ENCODE data around the gene AFDN. TPM values are rescaled to one million over a fixed set of nuclear protein-coding genes. Genes with fewer than 3 reads are reported as not detected.

AFDN gene
- polyA plus RNA-seq, 1 of the 3 experiments (the other 2 are of a cell fraction) = 25.1 TPM

DNA sequence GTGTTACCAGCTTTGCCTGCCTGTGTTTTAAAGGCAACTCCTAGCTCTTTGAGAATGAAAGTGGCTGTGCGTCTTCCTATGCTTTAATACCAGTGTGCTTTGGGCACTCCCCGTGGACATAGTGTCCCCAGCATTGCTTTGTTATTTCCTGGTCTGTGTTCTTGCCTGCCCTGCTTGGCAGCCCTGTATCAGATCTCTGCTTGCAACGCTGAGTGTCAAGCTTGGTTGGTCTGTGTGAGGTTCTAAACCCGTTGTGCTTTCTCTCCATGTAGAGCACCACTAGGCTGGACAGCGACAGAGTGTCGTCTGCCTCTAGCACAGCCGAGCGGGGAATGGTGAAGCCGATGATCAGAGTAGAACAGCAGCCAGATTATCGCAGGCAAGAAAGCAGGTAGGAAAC is 80.2 kb downstream of the AFDN start:
- Histone ChIP-seq H3K4me3 (ENCODE audit: low read depth in 2 of 2, low read length in 1 of 2) (no peak overlapping the region; a peak in 1 of 4 replicates), H2AFZ (ENCODE audit: low read depth) (no peak overlapping the region), H3F3A (replicated peaks; ENCODE audit: insufficient read depth) (no peaks in the 10 kb centered on the region), H3K4me2 (no peak overlapping the region), H3K9me2 (no peaks in the 10 kb centered on the region), H3K36me3 (replicated peaks in 1 of 2; ENCODE audit: control insufficient read depth in 1 of 2, insufficient read depth in 2 of 2, low read length in 1 of 2) (peaks cover 19 to 34% of the 10 kb centered on the region in 2 experiments), H4K20me1 (ENCODE audit: insufficient read depth) (no peaks in the 10 kb centered on the region), H3K27ac (ENCODE audit: low read depth in 2 of 2, low read length in 1 of 2) (peak overlapping the region in 1 of 2 experiments; percentile 64; a peak in 2 of 4 replicates), H3K79me2 (ENCODE audit: insufficient read depth) (no peaks in the 10 kb centered on the region), H3K9ac (no peak overlapping the region), H3K9me3 (no peaks in the 10 kb centered on the region), H3K27me3 (ENCODE audit: insufficient read depth) (no peaks in the 10 kb centered on the region), H3K4me1 (ENCODE audit: control insufficient read depth in 1 of 2, insufficient read depth in 2 of 2, low read depth in 1 of 2, low read length in 1 of 2) (peaks cover 0 to 7% of the 10 kb centered on the region in 2 experiments; a peak in 2 of 4 replicates)
- WGBS (ENCODE audit: low lambda C conversion rate) = 31% methylated on average over 10 of the region's 10 CpGs
- POLR2A ChIA-PET = interaction anchor here (0.6 kb wide), 1 partner anchor 76 kb away, joined by 8 read pairs; no protein-coding TSS in a partner anchor
- TF ChIP-seq SIN3A (IDR thresholded peaks at IDR 0.05; ENCODE audit: borderline replicate concordance, low read depth, low read length) = no peak
- peak; percentile 36 for TF ChIP-seq RAD21 (IDR thresholded peaks at IDR 0.05; ENCODE audit: low read length)
- peak; percentile 75 for TF ChIP-seq MXI1 (IDR thresholded peaks at IDR 0.05; ENCODE audit: low read depth, low read length)
- peak; percentile 82 for TF ChIP-seq GATA2 (CRISPR knock-in tag; IDR thresholded peaks at IDR 0.05)
- TF ChIP-seq NRF1 (IDR thresholded peaks at IDR 0.05; ENCODE audit: low read depth, low read length) = no peak
- no peak for TF ChIP-seq FOXM1 (IDR thresholded peaks at IDR 0.05; ENCODE audit: low read depth)
- TF ChIP-seq CHD2 (IDR thresholded peaks at IDR 0.05; ENCODE audit: low read length, partially characterized antibody) = peak; percentile 44
- TF ChIP-seq, protein P1, sequence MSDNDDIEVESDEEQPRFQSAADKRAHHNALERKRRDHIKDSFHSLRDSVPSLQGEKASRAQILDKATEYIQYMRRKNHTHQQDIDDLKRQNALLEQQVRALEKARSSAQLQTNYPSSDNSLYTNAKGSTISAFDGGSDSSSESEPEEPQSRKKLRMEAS (IDR thresholded peaks at IDR 0.05; ENCODE audit: low read depth) = no peak
- TF ChIP-seq, protein P2, sequence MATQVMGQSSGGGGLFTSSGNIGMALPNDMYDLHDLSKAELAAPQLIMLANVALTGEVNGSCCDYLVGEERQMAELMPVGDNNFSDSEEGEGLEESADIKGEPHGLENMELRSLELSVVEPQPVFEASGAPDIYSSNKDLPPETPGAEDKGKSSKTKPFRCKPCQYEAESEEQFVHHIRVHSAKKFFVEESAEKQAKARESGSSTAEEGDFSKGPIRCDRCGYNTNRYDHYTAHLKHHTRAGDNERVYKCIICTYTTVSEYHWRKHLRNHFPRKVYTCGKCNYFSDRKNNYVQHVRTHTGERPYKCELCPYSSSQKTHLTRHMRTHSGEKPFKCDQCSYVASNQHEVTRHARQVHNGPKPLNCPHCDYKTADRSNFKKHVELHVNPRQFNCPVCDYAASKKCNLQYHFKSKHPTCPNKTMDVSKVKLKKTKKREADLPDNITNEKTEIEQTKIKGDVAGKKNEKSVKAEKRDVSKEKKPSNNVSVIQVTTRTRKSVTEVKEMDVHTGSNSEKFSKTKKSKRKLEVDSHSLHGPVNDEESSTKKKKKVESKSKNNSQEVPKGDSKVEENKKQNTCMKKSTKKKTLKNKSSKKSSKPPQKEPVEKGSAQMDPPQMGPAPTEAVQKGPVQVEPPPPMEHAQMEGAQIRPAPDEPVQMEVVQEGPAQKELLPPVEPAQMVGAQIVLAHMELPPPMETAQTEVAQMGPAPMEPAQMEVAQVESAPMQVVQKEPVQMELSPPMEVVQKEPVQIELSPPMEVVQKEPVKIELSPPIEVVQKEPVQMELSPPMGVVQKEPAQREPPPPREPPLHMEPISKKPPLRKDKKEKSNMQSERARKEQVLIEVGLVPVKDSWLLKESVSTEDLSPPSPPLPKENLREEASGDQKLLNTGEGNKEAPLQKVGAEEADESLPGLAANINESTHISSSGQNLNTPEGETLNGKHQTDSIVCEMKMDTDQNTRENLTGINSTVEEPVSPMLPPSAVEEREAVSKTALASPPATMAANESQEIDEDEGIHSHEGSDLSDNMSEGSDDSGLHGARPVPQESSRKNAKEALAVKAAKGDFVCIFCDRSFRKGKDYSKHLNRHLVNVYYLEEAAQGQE (IDR thresholded peaks at IDR 0.05; ENCODE audit: low read depth, low read length) = peak; percentile 93
- 0 out of 4 replicates have a peak, but pooled peaks of 1 of the 2 experiments have one; percentile 12 for TF ChIP-seq EP300 (IDR thresholded peaks at IDR 0.05; ENCODE audit: borderline replicate concordance in 1 of 2, low read depth in 1 of 2, low read length in 1 of 2)
- CTCF ChIA-PET = interaction anchor here (0.6 to 4.0 kb wide), 18 partner anchors 11 to 631 kb away, joined by 3 to 25 read pairs (median 4); no protein-coding TSS in a partner anchor
- peak; percentile 62 for DNase-seq

DNA sequence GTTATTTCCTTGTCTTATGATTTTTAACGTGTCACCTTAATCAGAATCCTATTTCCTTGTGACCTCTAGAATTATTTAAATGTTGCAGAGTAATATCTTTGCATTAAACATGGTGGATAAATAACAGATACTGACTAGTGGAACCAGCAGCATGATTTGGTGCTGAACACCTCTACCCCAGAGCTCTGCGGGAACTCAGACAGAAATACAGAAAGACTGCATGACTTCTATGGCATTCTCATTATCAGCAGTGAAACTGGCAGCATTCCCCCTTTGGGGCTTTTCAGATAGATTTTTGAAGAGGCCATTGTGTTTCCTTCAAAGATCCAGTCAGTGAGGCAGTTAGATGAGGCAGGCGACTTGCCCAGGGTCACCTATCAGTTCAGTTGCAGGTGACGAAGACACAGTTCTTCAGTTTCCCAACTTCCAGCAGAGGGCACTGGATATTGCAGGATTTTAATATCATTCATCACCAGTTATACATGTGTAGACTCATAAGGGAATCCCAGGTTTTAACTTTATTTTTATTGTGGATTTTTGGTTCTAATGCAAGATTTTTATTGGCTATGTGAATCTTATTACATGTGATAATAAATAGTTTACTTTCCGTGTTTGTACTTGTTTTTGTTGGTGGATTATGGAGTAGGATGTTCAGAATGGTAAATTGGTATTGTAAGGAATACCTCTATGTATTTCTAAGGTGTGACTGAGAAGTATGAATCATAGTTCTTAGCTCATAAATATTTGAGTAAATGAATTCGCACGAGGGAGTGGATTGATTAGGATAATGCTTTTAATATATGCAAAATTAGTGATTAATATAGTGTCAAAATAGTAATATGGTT is 81.3 kb downstream of the AFDN start:
- Histone ChIP-seq H3F3A (replicated peaks; ENCODE audit: insufficient read depth) (no peaks in the 10 kb centered on the region), H3K27ac (ENCODE audit: low read depth in 2 of 2, low read length in 1 of 2) (no peak overlapping the region), H3K9me3 (no peaks in the 10 kb centered on the region), H4K20me1 (ENCODE audit: insufficient read depth) (no peaks in the 10 kb centered on the region), H3K4me2 (no peak overlapping the region), H3K27me3 (ENCODE audit: insufficient read depth) (no peaks in the 10 kb centered on the region), H3K4me3 (ENCODE audit: low read depth in 2 of 2, low read length in 1 of 2) (no peak overlapping the region), H3K79me2 (ENCODE audit: insufficient read depth) (no peaks in the 10 kb centered on the region), H3K9me2 (no peaks in the 10 kb centered on the region), H2AFZ (ENCODE audit: low read depth) (no peak overlapping the region), H3K9ac (no peak overlapping the region), H3K4me1 (ENCODE audit: control insufficient read depth in 1 of 2, insufficient read depth in 2 of 2, low read depth in 1 of 2, low read length in 1 of 2) (peaks cover 0 to 7% of the 10 kb centered on the region in 2 experiments; a peak in 2 of 4 replicates), H3K36me3 (replicated peaks in 1 of 2; ENCODE audit: control insufficient read depth in 1 of 2, insufficient read depth in 2 of 2, low read length in 1 of 2) (peaks cover 21 to 30% of the 10 kb centered on the region in 2 experiments)
- DNase-seq = peak; percentile 28
- ChIA-PET POLR2A (no interaction called here), CTCF (interaction anchor here (0.6 to 4.0 kb wide), 19 partner anchors 10 to 1976 kb away, joined by 3 to 25 read pairs (median 4); no protein-coding TSS in a partner anchor)
- WGBS (ENCODE audit: low lambda C conversion rate) = 87% methylated on average over 7 of the region's 7 CpGs
- no peak for TF ChIP-seq RXRA (IDR thresholded peaks at IDR 0.05; ENCODE audit: borderline replicate concordance, low read depth)
- TF ChIP-seq YY1 (IDR thresholded peaks at IDR 0.05; ENCODE audit: low read depth) = no peak
- no peak for TF ChIP-seq GATA2 (CRISPR knock-in tag; IDR thresholded peaks at IDR 0.05)
- peak; percentile 71 for TF ChIP-seq RAD21 (IDR thresholded peaks at IDR 0.05; ENCODE audit: low read length)
- no peak for TF ChIP-seq EZH2phosphoT487 (IDR thresholded peaks at IDR 0.05; ENCODE audit: borderline replicate concordance, low read depth)
- peak; percentile 26; the same call in 1 of the 2 replicates for TF ChIP-seq SMC3 (IDR thresholded peaks at IDR 0.05; ENCODE audit: low read depth, low read length)
- TF ChIP-seq POLR2AphosphoS5 (IDR thresholded peaks at IDR 0.05; ENCODE audit: low read depth, low read length) = no peak
- no peak for TF ChIP-seq GABPA (IDR thresholded peaks at IDR 0.05; ENCODE audit: low read depth)
- TF ChIP-seq MXI1 (IDR thresholded peaks at IDR 0.05; ENCODE audit: low read depth, low read length) = no peak
- no peak for TF ChIP-seq FOSL2 (IDR thresholded peaks at IDR 0.05; ENCODE audit: borderline replicate concordance, low read depth)
- TF ChIP-seq, protein P3, sequence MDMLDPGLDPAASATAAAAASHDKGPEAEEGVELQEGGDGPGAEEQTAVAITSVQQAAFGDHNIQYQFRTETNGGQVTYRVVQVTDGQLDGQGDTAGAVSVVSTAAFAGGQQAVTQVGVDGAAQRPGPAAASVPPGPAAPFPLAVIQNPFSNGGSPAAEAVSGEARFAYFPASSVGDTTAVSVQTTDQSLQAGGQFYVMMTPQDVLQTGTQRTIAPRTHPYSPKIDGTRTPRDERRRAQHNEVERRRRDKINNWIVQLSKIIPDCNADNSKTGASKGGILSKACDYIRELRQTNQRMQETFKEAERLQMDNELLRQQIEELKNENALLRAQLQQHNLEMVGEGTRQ (IDR thresholded peaks at IDR 0.05; ENCODE audit: borderline replicate concordance, low read depth, low read length) = no peak
- TF ChIP-seq CHD2 (IDR thresholded peaks at IDR 0.05; ENCODE audit: low read length, partially characterized antibody) = no peak
- no peak for TF ChIP-seq NFIC (IDR thresholded peaks at IDR 0.05; ENCODE audit: borderline replicate concordance)
- TF ChIP-seq RCOR1 (IDR thresholded peaks at IDR 0.05; ENCODE audit: low read length) = no peak
- no peak for TF ChIP-seq RFX5 (IDR thresholded peaks at IDR 0.05; ENCODE audit: low read length)
